HG03135 (cell line): ENCODE data around the gene ULBP3.
"Not testable (repeated sequence)": the region's sequence is repeated elsewhere in the genome, so short reads cannot be mapped to it uniquely, and the experiment has no call there.

Experiments used
- ATAC-seq: cut with Tn5 transposase; IDR thresholded peaks from one replicate; pipeline ENCODE4 v1.9.1; 2021; ENCODE audit warnings: mild to moderate bottlenecking, moderate library complexity; ENCODE audit not compliant: unreplicated experiment

ULBP3 gene

DNA sequence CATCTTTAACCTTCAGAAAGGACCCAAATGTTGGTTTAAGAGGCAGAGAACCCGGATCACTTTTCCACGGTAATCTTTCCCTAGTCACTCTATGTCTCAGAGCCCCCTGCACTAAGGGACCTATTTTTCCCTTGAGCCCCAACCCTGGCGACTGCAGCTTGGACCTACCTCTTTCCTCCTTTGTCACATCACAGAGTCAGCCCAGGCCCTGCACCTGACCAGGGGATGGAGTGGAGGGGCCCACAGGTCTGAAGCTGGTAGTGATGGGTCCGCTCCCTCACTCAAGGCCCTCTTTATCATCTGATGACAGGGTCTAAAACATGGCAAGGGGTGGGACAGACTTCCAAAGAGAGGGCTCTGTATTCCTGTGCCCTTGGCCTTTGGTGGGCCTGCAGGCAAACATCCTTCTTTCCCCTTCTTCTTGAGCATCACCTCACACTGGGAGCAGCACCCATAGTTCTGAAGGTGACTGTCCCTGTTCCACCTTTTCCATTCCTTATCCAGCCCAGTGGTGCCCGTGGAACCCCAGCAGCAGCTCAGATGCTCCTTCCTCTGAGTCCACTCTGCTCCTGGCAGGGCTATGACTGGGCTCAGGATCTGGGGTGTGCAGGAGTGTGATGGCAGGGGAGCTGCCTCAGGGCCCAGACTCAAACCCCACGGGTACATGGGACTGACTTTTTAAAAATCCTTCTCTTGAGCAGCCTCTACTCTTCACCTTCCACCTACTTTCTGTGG lies 49.9 kb downstream of the ULBP3 start:
- no peak for ATAC-seq

DNA sequence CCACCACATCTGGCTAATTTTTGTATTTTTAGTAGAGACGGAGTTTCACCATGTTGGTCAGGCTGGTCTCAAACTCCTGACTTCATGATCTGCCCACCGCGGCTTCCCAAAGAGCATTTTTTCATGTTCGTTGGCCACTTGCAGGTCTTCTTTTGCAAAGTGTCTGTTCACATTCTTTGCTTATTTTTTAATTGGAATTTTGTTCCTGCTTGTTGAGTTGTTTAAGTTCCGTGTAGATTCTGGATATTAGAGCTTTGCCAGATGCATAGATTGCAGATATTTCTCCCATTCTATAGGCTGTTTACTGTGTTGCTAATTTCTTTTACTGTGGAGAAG lies 51.8 kb downstream of the ULBP3 start:
- ATAC-seq, result not testable (repeated sequence)

DNA sequence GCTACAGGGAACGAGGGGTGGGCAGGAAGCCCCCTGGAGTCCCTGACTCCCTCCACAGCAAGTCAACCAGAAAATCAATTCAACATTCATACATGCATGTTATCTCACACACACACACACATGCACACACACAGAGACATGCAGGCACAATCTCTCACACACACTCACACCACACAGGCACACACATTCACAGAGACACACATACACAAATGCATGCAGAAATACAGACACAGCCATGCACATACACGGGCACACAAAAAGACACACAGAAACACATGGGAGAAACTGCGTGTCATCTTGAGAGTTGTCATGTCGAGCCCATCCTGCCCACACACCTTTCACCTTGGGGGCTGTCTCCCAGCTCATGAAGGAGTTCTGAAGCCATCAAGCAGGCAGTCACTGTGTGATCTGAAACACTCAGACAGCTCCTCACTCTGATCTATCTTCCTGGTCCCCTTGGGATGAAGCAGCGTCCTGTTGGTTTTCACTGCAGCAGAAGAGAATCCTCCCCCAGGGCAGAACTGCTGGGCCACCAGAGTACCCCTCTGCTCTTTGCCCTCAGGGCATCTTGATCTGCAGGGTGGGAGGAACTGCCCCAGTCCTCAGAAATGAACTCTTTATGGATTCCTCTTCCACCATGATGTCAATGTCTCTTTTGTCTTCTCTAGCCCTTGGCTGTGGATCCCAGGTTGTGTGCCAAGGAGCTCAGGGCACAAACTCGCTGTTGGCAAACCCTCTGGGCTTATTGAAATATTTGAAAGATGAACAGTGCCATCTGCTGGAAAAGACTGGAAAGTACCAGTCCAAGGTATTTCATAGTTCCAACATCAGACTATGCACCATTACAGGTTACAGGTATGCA lies 52.4 kb downstream of the ULBP3 start:
- ATAC-seq, result peak; percentile 56

DNA sequence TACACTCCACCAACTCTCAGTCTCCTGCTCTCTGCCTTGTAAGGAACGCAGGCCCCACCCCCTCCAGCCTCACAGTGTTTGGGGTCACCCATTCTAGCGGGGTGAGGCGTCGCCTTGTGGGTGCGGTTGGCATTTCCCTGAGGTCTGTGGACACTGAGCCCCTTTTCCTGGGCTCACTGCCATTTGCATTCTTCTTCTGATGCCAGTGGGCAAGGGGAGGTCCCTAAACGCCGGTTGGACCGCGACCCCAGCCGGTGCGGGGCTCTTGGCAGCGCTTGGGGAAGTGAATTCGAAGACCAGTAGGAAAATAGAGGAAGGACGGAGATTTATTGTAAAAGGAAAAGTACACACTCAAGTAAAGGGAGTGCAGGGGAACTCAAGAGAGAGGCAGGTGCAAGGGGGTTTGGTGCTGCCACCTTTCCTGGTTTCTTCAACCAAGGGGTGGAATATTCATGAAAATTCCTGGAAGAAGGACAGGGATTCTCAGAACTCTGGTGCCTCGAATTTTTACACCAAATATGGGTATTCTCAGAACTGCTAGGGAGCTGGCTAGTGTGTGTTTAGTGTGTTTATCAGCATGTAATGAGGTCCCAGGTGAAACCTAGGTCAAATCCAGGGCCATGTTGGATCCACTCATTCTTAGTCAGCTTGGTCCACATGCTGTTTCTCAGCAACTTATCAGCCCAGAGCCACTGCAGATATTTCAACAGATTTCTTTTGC lies 53.5 kb downstream of the ULBP3 start:
- not testable (repeated sequence) for ATAC-seq

DNA sequence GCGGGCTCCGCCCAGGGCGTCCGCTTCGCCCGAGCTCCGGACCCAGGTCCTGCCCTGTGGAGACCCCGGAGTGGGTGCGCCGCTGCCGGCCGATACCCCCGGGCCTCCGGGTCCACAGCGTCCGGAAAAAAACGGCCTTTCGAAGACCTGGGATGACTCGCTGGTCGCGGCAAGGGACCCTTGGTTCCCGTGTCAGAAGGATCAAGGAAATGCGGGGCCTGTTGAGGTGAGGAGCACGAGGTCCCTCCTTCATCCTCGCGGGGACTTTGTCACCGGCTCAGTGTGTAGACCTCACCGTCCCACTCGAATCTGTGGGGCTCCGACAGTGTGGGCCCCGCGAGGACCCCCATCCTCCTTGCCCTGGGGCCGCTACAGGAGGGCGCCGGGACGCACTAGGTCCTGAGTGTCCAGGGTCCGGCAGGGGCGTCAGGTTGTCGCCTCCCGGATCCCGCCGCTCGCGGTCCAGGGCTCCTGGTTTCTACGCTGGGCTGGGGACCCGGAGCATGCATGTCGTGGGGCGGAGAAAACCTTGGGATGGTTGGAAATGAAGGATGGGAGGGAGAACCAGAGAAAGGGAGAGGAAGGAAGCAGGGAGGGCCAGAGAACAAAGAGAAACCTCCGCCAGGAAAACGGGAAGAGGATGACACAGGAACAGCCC lies 54.2 kb downstream of the ULBP3 start:
- not testable (repeated sequence) for ATAC-seq

DNA sequence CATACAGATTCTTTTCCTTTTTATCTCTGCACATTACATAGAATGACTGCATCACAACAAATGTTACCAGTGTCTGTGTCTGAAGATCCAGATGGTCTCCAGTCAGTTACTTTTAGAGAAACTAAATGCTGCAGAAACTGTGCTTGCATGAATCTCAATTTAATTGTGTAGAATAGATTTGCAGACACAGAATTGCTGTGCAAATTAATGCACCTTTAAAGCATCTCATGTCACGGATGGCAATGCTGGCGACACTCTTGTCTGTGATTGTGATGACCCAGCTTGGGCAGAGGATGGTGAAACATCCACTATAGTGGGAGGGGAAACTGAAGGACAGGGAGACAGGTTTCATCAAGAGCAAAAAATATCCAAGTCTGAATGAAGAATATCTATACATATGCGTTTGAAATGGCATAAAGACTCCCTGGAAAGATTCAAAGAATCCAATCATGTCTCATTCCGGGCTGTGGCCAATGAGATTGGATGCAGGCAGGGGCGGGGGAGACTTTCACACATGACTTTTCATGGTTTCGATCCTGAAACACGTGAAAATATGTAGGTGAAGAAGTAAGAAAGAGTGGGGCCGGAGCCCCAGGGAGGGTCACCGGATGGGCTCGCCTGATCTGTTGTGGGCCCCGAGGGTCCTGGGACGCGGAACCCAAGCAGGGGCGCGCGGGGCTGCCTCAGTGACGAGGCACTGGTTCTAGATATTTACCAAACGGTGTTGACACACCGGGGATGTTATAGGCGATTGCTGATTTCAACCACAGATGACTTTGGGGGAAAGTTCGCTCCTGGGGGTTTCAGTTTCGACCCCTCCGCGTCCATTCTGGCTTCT lies 54.9 kb downstream of the ULBP3 start:
- ATAC-seq, result not testable (repeated sequence)

DNA sequence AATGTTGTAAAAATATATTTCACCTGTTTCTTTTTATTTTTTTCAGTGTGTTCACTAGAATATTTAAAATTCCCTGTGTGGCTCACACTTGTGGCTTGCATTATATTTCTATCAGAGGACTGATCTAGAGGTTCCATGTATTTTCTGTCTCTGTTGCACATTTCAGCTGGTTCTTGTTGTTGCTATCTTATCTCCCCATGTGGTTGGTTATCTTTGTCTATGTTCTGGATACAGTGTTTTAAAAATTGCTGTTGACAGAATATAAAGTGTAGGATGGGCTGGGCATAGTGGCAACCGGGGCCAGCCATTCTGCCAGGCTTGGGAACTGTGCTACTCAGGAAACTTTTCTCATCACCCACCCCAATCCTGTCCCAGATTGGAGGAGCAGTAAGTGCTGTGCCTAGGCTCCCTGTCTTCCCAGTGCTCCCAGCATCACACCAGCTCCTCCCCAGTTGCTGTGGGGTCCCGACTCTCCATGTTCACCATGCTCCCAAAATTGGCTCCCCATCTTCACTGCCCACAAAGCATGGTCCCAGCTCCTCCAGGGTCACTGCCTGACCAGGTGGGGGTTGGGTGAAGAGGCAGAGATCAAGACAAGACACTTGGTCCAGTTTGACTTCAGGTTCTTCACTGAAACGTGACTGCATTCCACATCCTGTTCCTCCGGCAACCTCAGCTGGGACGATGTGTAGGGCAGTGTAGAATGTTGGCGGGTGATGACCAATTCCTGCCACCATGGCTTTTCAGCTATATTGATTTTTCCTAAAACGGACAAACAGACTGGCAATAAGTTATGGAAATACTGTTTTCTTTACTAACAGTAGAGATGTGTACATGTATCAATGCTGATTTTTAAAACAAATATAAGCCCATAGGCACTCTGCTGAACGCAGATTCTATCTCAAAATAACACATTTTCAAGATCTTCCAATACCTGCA lies 55.8 kb downstream of the ULBP3 start:
- ATAC-seq, result not testable (repeated sequence)
